ENCODE results near the gene BBS9. TPM values are rescaled to one million over a fixed set of nuclear protein-coding genes. Genes with fewer than 3 reads are reported as not detected.

Gene BBS9
- total and polyA plus RNA-seq, 9 of the 15 experiments (the other 6 are each of a cell fraction or from before 2014, with no cell fraction given) = 0.77 to 3.3 (median 2.4) TPM

GRCh38 chr7:33612442-33612841 lies 483.1 kb downstream of the BBS9 start:
- H3K9me3 ChIP-seq (replicated peaks; ENCODE audit: control insufficient read depth, insufficient read depth, low read depth, low read length) = no peaks in the 10 kb centered on the region
- no peaks in the 10 kb centered on the region for H3K36me3 ChIP-seq (ENCODE audit: control insufficient read depth, insufficient read depth, low read length)
- TF ChIP-seq, protein P1, sequence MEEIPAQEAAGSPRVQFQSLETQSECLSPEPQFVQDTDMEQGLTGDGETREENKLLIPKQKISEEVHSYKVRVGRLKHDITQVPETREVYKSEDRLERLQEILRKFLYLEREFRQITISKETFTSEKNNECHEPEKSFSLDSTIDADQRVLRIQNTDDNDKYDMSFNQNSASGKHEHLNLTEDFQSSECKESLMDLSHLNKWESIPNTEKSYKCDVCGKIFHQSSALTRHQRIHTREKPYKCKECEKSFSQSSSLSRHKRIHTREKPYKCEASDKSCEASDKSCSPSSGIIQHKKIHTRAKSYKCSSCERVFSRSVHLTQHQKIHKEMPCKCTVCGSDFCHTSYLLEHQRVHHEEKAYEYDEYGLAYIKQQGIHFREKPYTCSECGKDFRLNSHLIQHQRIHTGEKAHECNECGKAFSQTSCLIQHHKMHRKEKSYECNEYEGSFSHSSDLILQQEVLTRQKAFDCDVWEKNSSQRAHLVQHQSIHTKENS (CRISPR knock-in tag; IDR thresholded peaks at IDR 0.05) = no peak
- TF ChIP-seq EP400 (IDR thresholded peaks at IDR 0.05) (no peak), ARNT (IDR thresholded peaks at IDR 0.05) (no peak), FOXJ2 (tag; IDR thresholded peaks at IDR 0.05) (no peak), ZNF696 (CRISPR knock-in tag; conservative IDR thresholded peaks at IDR 0.05) (no peak), JUN (IDR thresholded peaks at IDR 0.05; ENCODE audit: borderline replicate concordance, low read depth, low read length) (no peak), JUN (CRISPR knock-in tag; IDR thresholded peaks at IDR 0.05; ENCODE audit: borderline replicate concordance) (no peak), ZNF589 (CRISPR knock-in tag; IDR thresholded peaks at IDR 0.05; ENCODE audit: low read depth) (no peak)
- TF ChIP-seq, protein P2, sequence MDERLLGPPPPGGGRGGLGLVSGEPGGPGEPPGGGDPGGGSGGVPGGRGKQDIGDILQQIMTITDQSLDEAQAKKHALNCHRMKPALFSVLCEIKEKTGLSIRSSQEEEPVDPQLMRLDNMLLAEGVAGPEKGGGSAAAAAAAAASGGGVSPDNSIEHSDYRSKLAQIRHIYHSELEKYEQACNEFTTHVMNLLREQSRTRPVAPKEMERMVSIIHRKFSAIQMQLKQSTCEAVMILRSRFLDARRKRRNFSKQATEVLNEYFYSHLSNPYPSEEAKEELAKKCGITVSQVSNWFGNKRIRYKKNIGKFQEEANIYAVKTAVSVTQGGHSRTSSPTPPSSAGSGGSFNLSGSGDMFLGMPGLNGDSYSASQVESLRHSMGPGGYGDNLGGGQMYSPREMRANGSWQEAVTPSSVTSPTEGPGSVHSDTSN (CRISPR knock-in tag; IDR thresholded peaks at IDR 0.05; ENCODE audit: low read depth) = no peak
- TF ChIP-seq, protein P2 (tag; conservative IDR thresholded peaks at IDR 0.05; ENCODE audit: low read depth) = no peak
- POLR2A ChIA-PET = no interaction called here
- no peak overlapping the region for H2AFZ ChIP-seq (ENCODE audit: low read depth, low read length)
- BruUV-seq (replicated peaks) = no TSS peak
- DNase-seq (ENCODE audit: extremely low read depth in 1 of 4, low spot score in 3 of 4) (no peak), ATAC-seq (no peak), FAIRE-seq (no peak)
- in situ Hi-C loops (cut with MboI) (no loop called here), intact Hi-C loops (cut with micrococcal nuclease) (no loop called here)
- no peak overlapping the region for H3K9ac ChIP-seq (ENCODE audit: insufficient read depth in 1 of 2, low read depth in 2 of 2, low read length in 2 of 2)
- no peak overlapping the region for H3K27ac ChIP-seq (ENCODE audit: extremely low read depth, low read depth, low read length)
- 0% methylated on average over 1 of the region's 1 CpG for WGBS (ENCODE audit: insufficient coverage, low coverage, missing lambda C conversion rate)
- H3K4me1 ChIP-seq (replicated peaks in 1 of 2; ENCODE audit: control insufficient read depth in 2 of 2, insufficient read depth in 2 of 2, low read length in 2 of 2) = no peaks in the 10 kb centered on the region
- no peaks in the 10 kb centered on the region for H3K79me2 ChIP-seq (ENCODE audit: control insufficient read depth, insufficient read depth, low read length)
- H4K20me1 ChIP-seq (replicated peaks; ENCODE audit: control insufficient read depth, insufficient read depth, low read length) = no peaks in the 10 kb centered on the region
- no peak overlapping the region for H3K4me3 ChIP-seq
- no peaks in the 10 kb centered on the region for H3K27me3 ChIP-seq (ENCODE audit: control insufficient read depth in 2 of 2, insufficient read depth in 2 of 2, low read length in 2 of 2)
- H3K9me1 ChIP-seq (ENCODE audit: control insufficient read depth, insufficient read depth, low read length) = no peaks in the 10 kb centered on the region
- CTCF ChIA-PET (ENCODE audit: low intra/inter-chr PET ratio) = no interaction called here
- no peak overlapping the region for H3K4me2 ChIP-seq (ENCODE audit: insufficient read depth, low read length)

All from K562 (cell line).